Brain microvascular endothelial cell (primary cell): ENCODE data around the gene ERC2.

Source experiments
- DNase-seq: peaks from one replicate; pipeline ENCODE4 v3.0.0-alpha.2; 2020
- H3K27ac ChIP-seq: fragments of 250-450 bp; sonication (Bioruptor Pico); 2 replicates; pipeline ENCODE4 v1.5.1; 2020; ENCODE audit warnings: mild to moderate bottlenecking, moderate library complexity
- H3K27me3 ChIP-seq: fragments of 250-450 bp; sonication (Bioruptor Pico); replicated peaks from 2 replicates; pipeline ENCODE4 v1.5.1; 2020; ENCODE audit warnings: mild to moderate bottlenecking
- H3K36me3 ChIP-seq: fragments of 250-450 bp; sonication (Bioruptor Pico); replicated peaks from 2 replicates; pipeline ENCODE4 v1.5.1; 2020; ENCODE audit warnings: mild to moderate bottlenecking
- H3K4me3 ChIP-seq: 2 replicates; pipeline ENCODE4 v1.5.1; 2011; ENCODE audit warnings: low read depth, mild to moderate bottlenecking, control low read depth, low read length, moderate library complexity
- CTCF ChIP-seq: IDR thresholded peaks from 2 replicates; pipeline ENCODE4 v1.5.1; 2011; ENCODE audit warnings: low read depth, mild to moderate bottlenecking, moderate library complexity, low read length, control low read depth, inconsistent platforms; ENCODE audit errors: missing control alignments
- in situ Hi-C: cut with HindIII; loops from 2 replicates; pipeline ENCODE4 v1.10.0; 2017; ENCODE audit warnings: low sequenced_read_pairs, low pct_ligation_motif_present

The ERC2 gene

GRCh38 chr3:55645422-55645821 lies 822.8 kb downstream of the ERC2 start:
- Histone ChIP-seq H3K27me3 (no peaks in the 10 kb centered on the region), H3K27ac (no peak overlapping the region), H3K4me3 (no peak overlapping the region), H3K36me3 (no peaks in the 10 kb centered on the region)
- no peak for DNase-seq
- in situ Hi-C loops: no loop called here
- no peak for TF ChIP-seq CTCF

DNA sequence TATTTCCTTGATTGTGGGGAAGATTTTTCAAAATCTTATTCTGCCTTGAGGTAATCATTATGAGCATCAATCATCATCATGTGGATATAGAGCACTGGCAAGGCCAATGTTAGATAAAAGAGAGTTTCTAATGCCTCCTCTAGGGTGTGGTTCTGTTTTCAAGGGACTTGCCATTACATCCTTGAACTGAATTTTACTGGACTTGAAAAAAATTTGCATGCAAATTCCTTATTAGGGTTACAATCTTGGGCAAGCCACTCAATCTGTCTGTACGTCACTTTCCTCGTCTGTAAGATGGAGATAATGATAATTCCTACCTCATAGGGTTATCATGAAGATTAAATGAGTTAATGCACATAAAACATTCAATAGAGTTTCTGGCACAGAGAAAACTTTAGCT lies 825.0 kb downstream of the ERC2 start:
- no peak for TF ChIP-seq CTCF
- no peak for DNase-seq
- Histone ChIP-seq H3K27ac (no peak overlapping the region), H3K27me3 (no peaks in the 10 kb centered on the region), H3K36me3 (no peaks in the 10 kb centered on the region), H3K4me3 (no peak overlapping the region)
- in situ Hi-C loops: no loop called here

DNA sequence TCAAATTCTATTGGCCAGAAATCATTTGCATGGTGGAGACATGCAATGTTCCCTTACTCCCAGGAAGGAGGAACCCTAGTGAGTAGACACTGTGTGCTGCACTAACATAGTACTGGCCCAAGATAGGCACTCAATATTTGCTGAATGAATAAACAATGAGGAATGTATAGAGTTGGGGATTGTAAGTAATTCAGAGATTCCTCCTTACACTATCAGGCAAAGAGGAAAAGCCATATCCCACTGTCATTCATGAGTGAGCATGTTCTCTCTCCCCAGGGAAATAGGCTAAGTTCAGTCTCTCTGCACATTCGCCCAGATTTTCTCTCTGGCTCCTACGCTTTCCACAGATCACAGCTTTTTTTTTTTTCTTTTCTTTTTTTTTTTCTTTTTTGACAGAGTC lies 826.3 kb downstream of the ERC2 start:
- H3K27ac ChIP-seq: no peak overlapping the region
- no peak overlapping the region for H3K4me3 ChIP-seq
- H3K36me3 ChIP-seq: no peaks in the 10 kb centered on the region
- DNase-seq: no peak
- no peaks in the 10 kb centered on the region for H3K27me3 ChIP-seq
- in situ Hi-C loops: no loop called here
- no peak for TF ChIP-seq CTCF

GRCh38 chr3:55639896-55640765 lies 828.1 kb downstream of the ERC2 start:
- Histone ChIP-seq H3K27ac (no peak overlapping the region), H3K4me3 (no peak overlapping the region), H3K27me3 (no peaks in the 10 kb centered on the region), H3K36me3 (no peaks in the 10 kb centered on the region)
- in situ Hi-C loops: no loop called here
- no peak for TF ChIP-seq CTCF
- DNase-seq: no peak

- Histone ChIP-seq H3K4me3 (no peak overlapping the region), H3K36me3 (no peaks in the 10 kb centered on the region), H3K27ac (no peak overlapping the region), H3K27me3 (no peaks in the 10 kb centered on the region)
- TF ChIP-seq CTCF: no peak
- in situ Hi-C loops: no loop called here
- no peak for DNase-seq
Observed at GRCh38 chr3:55639143-55639542, 829.1 kb downstream of the ERC2 start.
